Right lobe of liver (tissue), 4 donors: Measurements from ENCODE around the gene JMJD8.

Source experiments
- CTCF ChIP-seq, 4 donors: fragments of 200-600 bp in 3 of 4; fragments of 450-650 bp in 1 of 4; IDR thresholded peaks; one replicate each; pipeline versions ENCODE4 v1.5.1 to v1.8.0; 2016 to 2022; ENCODE audit warnings: antibody characterized with exemption in 4 of 4, mild to moderate bottlenecking in 2 of 4
- POLR2A ChIP-seq: fragments of 450-650 bp; IDR thresholded peaks from one replicate; pipeline ENCODE4 v1.6.1; 2017; ENCODE audit warnings: antibody characterized with exemption, mild to moderate bottlenecking
- donor health status: DM: no; HTN: no; CAD: no.
- donor health status: DM: no; HTN: no; CAD: no.
- donor health status: DM: no; HTN: yes; CAD: no.

GRCh38 chr16:649631-650030, 34.5 kb downstream of the JMJD8 start:
- TF ChIP-seq CTCF (IDR thresholded peaks at IDR 0.05) (no peak), POLR2A (no peak)
